A673 (cell line): Measurements from ENCODE around the gene GPAT3.

Experiments used
- EZH2 ChIP-seq: fragments of 200-600 bp; sonication (generic); IDR thresholded peaks from 2 replicates; pipeline ENCODE4 v1.6.1; 2017; ENCODE audit warnings: borderline replicate concordance, low read depth, mild to moderate bottlenecking, mixed read lengths, antibody characterized with exemption, low read length; ENCODE audit not compliant: poor library complexity, severe bottlenecking
- TF ChIP-seq, protein P1 (sequence below): fragments of 300-800, 200-600 bp; sonication (generic); conservative IDR thresholded peaks from 2 replicates; pipeline ENCODE4 v1.5.1; 2017; ENCODE audit warnings: low read depth, mild to moderate bottlenecking, antibody characterized with exemption, low read length, moderate library complexity, mixed read lengths

DNA sequence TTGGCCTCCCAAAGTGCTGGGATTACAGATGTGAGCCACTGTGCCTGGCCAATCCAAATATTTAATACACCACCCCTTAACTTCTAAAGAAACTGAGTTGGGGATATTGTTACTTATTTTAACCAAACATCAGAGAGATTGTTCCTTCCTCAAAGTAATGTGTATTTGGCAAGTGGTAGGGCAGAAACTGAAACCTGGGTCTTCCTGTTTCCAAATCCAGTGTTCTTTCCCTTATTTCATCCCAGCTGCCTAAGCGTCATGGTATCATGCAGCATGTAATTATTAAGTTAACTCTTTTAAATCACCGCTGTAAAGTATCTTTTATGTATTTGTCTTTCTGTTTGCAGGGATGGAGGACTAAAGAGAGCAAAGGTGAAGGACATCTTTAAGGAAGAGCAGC, 68.4 kb downstream of the GPAT3 start:
- TF ChIP-seq, protein P1, sequence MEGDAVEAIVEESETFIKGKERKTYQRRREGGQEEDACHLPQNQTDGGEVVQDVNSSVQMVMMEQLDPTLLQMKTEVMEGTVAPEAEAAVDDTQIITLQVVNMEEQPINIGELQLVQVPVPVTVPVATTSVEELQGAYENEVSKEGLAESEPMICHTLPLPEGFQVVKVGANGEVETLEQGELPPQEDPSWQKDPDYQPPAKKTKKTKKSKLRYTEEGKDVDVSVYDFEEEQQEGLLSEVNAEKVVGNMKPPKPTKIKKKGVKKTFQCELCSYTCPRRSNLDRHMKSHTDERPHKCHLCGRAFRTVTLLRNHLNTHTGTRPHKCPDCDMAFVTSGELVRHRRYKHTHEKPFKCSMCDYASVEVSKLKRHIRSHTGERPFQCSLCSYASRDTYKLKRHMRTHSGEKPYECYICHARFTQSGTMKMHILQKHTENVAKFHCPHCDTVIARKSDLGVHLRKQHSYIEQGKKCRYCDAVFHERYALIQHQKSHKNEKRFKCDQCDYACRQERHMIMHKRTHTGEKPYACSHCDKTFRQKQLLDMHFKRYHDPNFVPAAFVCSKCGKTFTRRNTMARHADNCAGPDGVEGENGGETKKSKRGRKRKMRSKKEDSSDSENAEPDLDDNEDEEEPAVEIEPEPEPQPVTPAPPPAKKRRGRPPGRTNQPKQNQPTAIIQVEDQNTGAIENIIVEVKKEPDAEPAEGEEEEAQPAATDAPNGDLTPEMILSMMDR = no peak
- TF ChIP-seq EZH2 = no peak
